Measurements from ENCODE around the gene CDYL2.

DNA sequence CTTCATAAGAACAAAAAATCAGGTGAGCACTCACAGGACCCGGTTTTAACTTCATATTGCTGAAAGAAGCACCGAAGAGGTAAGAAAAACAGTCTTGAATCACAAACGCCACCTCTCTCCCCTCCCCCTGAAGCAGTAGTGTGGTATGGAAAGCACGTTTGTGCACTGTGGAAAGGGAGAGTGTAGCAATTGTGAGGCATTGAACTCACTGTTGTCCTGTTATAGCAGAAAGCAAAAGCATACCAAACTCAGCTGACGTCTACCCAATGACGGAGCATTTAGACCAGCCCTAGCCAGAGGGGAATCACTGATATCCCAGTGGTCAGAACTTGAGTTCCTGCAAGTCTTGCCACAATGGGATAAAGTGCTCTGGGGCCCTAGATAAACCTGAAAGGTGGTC lies 164.8 kb downstream of the CDYL2 start:
- no peak for TF ChIP-seq POLR2A (IDR thresholded peaks at IDR 0.05; ENCODE audit: low read depth, low read length)
- no peak for TF ChIP-seq TAF1 (IDR thresholded peaks at IDR 0.05; ENCODE audit: borderline replicate concordance, low read depth, low read length)
